ENCODE results near the gene POP4. TPM values are rescaled to one million over a fixed set of nuclear protein-coding genes. Genes with fewer than 3 reads are reported as not detected.

Gene POP4
- total and polyA plus RNA-seq, 9 of the 15 experiments (the other 6 are each of a cell fraction or from before 2014, with no cell fraction given) = 42.1 to 128 (median 99.0) TPM

DNA sequence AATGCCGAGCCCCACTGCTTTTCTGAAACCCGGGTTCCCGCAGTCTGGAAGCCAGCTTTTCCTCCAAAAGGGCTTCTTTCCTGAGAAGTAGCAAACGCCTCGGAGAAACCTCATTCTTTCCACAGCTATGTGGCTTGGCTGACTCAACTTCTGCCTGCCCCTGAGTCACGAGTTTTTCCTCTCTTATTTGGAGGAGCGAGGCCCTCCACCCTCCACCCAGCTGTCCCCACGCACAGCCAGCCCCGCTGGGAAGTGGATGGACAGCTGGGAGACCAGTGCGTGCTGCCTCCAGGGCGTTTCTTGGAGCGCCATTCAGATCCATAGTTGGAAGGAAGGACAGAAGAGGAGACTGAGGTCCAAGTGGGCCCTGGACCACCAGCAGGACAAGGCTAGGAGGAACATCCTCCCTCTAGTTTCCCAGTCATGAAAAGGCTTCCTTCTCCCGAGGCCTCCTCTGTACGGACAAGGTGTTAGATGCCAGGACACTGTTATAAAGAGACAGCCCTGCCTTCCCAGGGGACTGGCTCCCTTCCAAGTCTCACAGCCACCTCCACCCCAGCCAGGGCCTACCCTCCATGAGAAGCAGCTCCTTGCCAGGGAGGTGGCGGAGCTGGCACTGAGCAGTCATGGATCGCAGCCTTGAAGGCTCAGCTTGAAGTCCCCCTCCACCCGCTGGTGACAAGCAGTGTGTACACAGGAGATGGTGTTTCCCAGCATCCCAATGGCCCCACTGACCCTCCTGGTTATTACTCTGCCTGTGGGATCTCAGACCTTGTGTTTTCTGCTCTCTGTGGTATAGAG lies 56.7 kb downstream of the POP4 start (continued):
- TF ChIP-seq NR2C2 (CRISPR knock-in tag; IDR thresholded peaks at IDR 0.05) = no peak
- TF ChIP-seq NR2C2 (tag; IDR thresholded peaks at IDR 0.05) = peak; percentile 16; the same call in 1 of the 2 replicates
- TF ChIP-seq, protein P1, sequence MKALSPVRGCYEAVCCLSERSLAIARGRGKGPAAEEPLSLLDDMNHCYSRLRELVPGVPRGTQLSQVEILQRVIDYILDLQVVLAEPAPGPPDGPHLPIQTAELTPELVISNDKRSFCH (CRISPR knock-in tag; IDR thresholded peaks at IDR 0.05) = no peak
- TF ChIP-seq, protein P1 (tag; IDR thresholded peaks at IDR 0.05) = 0 out of 2 replicates have a peak, but pooled peaks have one; percentile 56
- 0 out of 2 replicates have a peak, but pooled peaks have one; percentile 22 for TF ChIP-seq ZNF584 (CRISPR knock-in tag; IDR thresholded peaks at IDR 0.05; ENCODE audit: low read depth)
- TF ChIP-seq HLTF (IDR thresholded peaks at IDR 0.05) = no peak
- peak; percentile 14; the same call in 1 of the 2 replicates for TF ChIP-seq ERF (CRISPR knock-in tag; IDR thresholded peaks at IDR 0.05)
- peak; percentile 68; the same call in 1 of the 2 replicates for TF ChIP-seq DMBX1 (CRISPR knock-in tag; IDR thresholded peaks at IDR 0.05; ENCODE audit: borderline replicate concordance)
- TF ChIP-seq RBM17 (IDR thresholded peaks at IDR 0.05; ENCODE audit: borderline replicate concordance, low read depth, low read length) = no peak
- no peak for TF ChIP-seq XRCC5 (IDR thresholded peaks at IDR 0.05; ENCODE audit: low read depth, low read length)
- TF ChIP-seq, protein P2, sequence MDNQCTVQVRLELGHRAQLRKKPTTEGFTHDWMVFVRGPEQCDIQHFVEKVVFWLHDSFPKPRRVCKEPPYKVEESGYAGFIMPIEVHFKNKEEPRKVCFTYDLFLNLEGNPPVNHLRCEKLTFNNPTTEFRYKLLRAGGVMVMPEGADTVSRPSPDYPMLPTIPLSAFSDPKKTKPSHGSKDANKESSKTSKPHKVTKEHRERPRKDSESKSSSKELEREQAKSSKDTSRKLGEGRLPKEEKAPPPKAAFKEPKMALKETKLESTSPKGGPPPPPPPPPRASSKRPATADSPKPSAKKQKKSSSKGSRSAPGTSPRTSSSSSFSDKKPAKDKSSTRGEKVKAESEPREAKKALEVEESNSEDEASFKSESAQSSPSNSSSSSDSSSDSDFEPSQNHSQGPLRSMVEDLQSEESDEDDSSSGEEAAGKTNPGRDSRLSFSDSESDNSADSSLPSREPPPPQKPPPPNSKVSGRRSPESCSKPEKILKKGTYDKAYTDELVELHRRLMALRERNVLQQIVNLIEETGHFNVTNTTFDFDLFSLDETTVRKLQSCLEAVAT (IDR thresholded peaks at IDR 0.05) = 0 out of 4 replicates have a peak, but pooled peaks of 1 of the 2 experiments have one; percentile 34
- TF ChIP-seq, protein P3, sequence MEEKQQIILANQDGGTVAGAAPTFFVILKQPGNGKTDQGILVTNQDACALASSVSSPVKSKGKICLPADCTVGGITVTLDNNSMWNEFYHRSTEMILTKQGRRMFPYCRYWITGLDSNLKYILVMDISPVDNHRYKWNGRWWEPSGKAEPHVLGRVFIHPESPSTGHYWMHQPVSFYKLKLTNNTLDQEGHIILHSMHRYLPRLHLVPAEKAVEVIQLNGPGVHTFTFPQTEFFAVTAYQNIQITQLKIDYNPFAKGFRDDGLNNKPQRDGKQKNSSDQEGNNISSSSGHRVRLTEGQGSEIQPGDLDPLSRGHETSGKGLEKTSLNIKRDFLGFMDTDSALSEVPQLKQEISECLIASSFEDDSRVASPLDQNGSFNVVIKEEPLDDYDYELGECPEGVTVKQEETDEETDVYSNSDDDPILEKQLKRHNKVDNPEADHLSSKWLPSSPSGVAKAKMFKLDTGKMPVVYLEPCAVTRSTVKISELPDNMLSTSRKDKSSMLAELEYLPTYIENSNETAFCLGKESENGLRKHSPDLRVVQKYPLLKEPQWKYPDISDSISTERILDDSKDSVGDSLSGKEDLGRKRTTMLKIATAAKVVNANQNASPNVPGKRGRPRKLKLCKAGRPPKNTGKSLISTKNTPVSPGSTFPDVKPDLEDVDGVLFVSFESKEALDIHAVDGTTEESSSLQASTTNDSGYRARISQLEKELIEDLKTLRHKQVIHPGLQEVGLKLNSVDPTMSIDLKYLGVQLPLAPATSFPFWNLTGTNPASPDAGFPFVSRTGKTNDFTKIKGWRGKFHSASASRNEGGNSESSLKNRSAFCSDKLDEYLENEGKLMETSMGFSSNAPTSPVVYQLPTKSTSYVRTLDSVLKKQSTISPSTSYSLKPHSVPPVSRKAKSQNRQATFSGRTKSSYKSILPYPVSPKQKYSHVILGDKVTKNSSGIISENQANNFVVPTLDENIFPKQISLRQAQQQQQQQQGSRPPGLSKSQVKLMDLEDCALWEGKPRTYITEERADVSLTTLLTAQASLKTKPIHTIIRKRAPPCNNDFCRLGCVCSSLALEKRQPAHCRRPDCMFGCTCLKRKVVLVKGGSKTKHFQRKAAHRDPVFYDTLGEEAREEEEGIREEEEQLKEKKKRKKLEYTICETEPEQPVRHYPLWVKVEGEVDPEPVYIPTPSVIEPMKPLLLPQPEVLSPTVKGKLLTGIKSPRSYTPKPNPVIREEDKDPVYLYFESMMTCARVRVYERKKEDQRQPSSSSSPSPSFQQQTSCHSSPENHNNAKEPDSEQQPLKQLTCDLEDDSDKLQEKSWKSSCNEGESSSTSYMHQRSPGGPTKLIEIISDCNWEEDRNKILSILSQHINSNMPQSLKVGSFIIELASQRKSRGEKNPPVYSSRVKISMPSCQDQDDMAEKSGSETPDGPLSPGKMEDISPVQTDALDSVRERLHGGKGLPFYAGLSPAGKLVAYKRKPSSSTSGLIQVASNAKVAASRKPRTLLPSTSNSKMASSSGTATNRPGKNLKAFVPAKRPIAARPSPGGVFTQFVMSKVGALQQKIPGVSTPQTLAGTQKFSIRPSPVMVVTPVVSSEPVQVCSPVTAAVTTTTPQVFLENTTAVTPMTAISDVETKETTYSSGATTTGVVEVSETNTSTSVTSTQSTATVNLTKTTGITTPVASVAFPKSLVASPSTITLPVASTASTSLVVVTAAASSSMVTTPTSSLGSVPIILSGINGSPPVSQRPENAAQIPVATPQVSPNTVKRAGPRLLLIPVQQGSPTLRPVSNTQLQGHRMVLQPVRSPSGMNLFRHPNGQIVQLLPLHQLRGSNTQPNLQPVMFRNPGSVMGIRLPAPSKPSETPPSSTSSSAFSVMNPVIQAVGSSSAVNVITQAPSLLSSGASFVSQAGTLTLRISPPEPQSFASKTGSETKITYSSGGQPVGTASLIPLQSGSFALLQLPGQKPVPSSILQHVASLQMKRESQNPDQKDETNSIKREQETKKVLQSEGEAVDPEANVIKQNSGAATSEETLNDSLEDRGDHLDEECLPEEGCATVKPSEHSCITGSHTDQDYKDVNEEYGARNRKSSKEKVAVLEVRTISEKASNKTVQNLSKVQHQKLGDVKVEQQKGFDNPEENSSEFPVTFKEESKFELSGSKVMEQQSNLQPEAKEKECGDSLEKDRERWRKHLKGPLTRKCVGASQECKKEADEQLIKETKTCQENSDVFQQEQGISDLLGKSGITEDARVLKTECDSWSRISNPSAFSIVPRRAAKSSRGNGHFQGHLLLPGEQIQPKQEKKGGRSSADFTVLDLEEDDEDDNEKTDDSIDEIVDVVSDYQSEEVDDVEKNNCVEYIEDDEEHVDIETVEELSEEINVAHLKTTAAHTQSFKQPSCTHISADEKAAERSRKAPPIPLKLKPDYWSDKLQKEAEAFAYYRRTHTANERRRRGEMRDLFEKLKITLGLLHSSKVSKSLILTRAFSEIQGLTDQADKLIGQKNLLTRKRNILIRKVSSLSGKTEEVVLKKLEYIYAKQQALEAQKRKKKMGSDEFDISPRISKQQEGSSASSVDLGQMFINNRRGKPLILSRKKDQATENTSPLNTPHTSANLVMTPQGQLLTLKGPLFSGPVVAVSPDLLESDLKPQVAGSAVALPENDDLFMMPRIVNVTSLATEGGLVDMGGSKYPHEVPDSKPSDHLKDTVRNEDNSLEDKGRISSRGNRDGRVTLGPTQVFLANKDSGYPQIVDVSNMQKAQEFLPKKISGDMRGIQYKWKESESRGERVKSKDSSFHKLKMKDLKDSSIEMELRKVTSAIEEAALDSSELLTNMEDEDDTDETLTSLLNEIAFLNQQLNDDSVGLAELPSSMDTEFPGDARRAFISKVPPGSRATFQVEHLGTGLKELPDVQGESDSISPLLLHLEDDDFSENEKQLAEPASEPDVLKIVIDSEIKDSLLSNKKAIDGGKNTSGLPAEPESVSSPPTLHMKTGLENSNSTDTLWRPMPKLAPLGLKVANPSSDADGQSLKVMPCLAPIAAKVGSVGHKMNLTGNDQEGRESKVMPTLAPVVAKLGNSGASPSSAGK (IDR thresholded peaks at IDR 0.05) = peak; percentile 66
- no peak for TF ChIP-seq SPI1 (IDR thresholded peaks at IDR 0.05; ENCODE audit: borderline replicate concordance, low read depth, low read length)
- peak; percentile 2; the same call in 1 of the 2 replicates for TF ChIP-seq ZFP1 (CRISPR knock-in tag; IDR thresholded peaks at IDR 0.05)

All from K562 (cell line).